LNCaP clone FGC (cell line): Measurements from ENCODE around the gene FBN3.
"Not testable (repeated sequence)": the region's sequence is repeated elsewhere in the genome, so short reads cannot be mapped to it uniquely, and the experiment has no call there.

Experiments used
- DNase-seq: peaks from one replicate; pipeline ENCODE4 v3.0.0-alpha.2; 2011; ENCODE audit warnings: low read depth
- H3K4me3 ChIP-seq: 2 replicates; pipeline ENCODE4 v1.5.1; 2011; ENCODE audit warnings: mild to moderate bottlenecking, low read depth, low read length, control low read depth
- CTCF ChIP-seq: IDR thresholded peaks from 2 replicates; pipeline ENCODE4 v1.5.1; 2012; ENCODE audit warnings: mild to moderate bottlenecking; ENCODE audit not compliant: control insufficient read depth, insufficient read depth; ENCODE audit errors: extremely low read depth

The FBN3 gene

GRCh38 chr19:8155318-8155717, 5.9 kb upstream of the FBN3 start:
- no peak for TF ChIP-seq CTCF
- H3K4me3 ChIP-seq = no peak overlapping the region
- no peak for DNase-seq

- DNase-seq, H3K4me3 ChIP-seq: not testable (repeated sequence)
- TF ChIP-seq CTCF = 0 out of 2 replicates have a peak, but pooled peaks have one; percentile 2
Observed at GRCh38 chr19:8154014-8154413, 4.6 kb upstream of the FBN3 start.

GRCh38 chr19:8151767-8152035, 2.3 kb upstream of the FBN3 start:
- H3K4me3 ChIP-seq = no peak overlapping the region
- no peak for DNase-seq
- no peak for TF ChIP-seq CTCF

GRCh38 chr19:8150998-8151766, 1.8 kb upstream of the FBN3 start:
- no peak overlapping the region for H3K4me3 ChIP-seq

GRCh38 chr19:8150178-8150865, 930 bp upstream of the FBN3 start:
- TF ChIP-seq CTCF = no peak

More at GRCh38 chr19:8150998-8151766, 1.8 kb upstream of the FBN3 start:
- no peak for DNase-seq
- TF ChIP-seq CTCF = no peak

GRCh38 chr19:8148410-8149260, 757 bp downstream of the FBN3 start:
- DNase-seq = no peak
- TF ChIP-seq CTCF = no peak
- no peak overlapping the region for H3K4me3 ChIP-seq

More at GRCh38 chr19:8150178-8150865, 930 bp upstream of the FBN3 start:
- no peak overlapping the region for H3K4me3 ChIP-seq
- no peak for DNase-seq
